ENCODE measurements around the gene TTBK2. TPM values are rescaled to one million over a fixed set of nuclear protein-coding genes. Genes with fewer than 3 reads are reported as not detected.

The TTBK2 gene
- total and polyA plus RNA-seq, 2 experiments from 2014 or later = 11.9 to 29.0 TPM

DNA sequence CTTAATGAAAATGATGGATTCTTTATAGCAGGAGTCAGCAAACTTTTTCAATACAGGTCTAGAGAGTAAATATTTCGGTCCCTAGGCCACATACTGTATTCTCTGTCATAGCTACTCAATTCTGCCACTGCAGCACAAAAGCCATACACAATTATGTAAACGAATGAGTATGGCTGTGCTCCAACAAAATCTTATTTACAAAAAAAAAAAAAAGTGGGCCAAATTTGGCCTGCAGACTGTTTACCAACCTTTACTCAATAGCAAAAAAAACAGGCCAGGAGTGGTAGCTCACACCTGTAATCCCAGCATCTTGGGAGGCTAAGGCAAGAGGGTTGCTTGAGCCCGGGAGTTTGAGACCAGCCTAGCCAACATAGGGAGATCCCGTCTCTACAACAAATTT lies 41.1 kb downstream of the TTBK2 start:
- Histone ChIP-seq H3K36me3 (no peaks in the 10 kb centered on the region), H3K27ac (no peak overlapping the region), H3K27me3 (no peaks in the 10 kb centered on the region), H3K4me1 (ENCODE audit: low read depth) (no peaks in the 10 kb centered on the region), H3K9me3 (ENCODE audit: low read depth) (no peaks in the 10 kb centered on the region), H3K4me3 (no peak overlapping the region)
- TF ChIP-seq, protein P1, sequence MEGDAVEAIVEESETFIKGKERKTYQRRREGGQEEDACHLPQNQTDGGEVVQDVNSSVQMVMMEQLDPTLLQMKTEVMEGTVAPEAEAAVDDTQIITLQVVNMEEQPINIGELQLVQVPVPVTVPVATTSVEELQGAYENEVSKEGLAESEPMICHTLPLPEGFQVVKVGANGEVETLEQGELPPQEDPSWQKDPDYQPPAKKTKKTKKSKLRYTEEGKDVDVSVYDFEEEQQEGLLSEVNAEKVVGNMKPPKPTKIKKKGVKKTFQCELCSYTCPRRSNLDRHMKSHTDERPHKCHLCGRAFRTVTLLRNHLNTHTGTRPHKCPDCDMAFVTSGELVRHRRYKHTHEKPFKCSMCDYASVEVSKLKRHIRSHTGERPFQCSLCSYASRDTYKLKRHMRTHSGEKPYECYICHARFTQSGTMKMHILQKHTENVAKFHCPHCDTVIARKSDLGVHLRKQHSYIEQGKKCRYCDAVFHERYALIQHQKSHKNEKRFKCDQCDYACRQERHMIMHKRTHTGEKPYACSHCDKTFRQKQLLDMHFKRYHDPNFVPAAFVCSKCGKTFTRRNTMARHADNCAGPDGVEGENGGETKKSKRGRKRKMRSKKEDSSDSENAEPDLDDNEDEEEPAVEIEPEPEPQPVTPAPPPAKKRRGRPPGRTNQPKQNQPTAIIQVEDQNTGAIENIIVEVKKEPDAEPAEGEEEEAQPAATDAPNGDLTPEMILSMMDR (IDR thresholded peaks at IDR 0.05; ENCODE audit: low read depth, low read length) = no peak
- DNase-seq (ENCODE audit: low read depth in 1 of 2, low spot score in 1 of 2) = no peak

DNA sequence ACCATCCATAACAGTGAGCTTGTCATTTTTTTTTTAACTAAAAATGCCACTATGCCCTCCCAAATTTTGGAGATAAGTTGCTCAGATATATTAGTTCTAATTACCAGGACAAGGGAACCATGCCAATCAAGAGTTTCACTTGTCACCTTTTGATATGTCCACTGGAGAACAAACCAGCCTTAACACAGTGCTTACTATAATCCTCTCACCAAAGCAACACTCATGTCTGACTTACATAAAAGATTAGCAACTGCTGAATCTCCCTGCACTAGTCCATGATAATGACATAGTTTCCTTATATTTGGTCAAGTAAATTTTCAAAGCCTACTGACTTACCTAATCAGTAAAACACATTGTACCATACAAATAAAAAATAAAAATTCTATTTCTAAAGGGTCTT lies 44.4 kb downstream of the TTBK2 start:
- Histone ChIP-seq H3K36me3 (peaks cover 2% of the 10 kb centered on the region), H3K27ac (no peak overlapping the region), H3K4me1 (ENCODE audit: low read depth) (no peaks in the 10 kb centered on the region), H3K27me3 (no peaks in the 10 kb centered on the region), H3K9me3 (ENCODE audit: low read depth) (no peaks in the 10 kb centered on the region), H3K4me3 (no peak overlapping the region)
- no peak for DNase-seq (ENCODE audit: low read depth in 1 of 2, low spot score in 1 of 2)
- TF ChIP-seq, protein P1 (IDR thresholded peaks at IDR 0.05; ENCODE audit: low read depth, low read length) = no peak

DNA sequence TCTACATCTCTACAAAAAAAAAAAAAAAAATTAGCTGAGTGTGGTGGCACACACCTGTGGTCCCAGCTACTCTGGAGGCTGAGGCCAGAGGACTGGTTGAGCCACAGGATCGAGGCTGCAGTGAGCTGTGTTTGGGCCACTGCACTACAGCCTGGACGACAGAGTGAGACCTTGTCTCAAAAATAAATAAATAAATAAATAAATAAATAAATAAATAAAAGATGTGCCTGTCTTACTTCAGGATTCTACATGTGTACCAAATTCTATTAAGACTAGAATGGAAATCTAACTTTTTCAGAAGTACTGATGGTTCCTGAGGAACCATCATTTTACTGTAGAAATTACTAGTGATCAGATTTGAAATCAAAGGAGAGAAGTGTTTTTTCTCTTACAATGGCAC lies 51.9 kb downstream of the TTBK2 start:
- Histone ChIP-seq H3K36me3 (peaks cover 3% of the 10 kb centered on the region), H3K27me3 (no peaks in the 10 kb centered on the region), H3K27ac (no peak overlapping the region), H3K9me3 (ENCODE audit: low read depth) (no peaks in the 10 kb centered on the region), H3K4me3 (no peak overlapping the region), H3K4me1 (ENCODE audit: low read depth) (no peaks in the 10 kb centered on the region)
- no peak for DNase-seq (ENCODE audit: low read depth in 1 of 2, low spot score in 1 of 2)
- TF ChIP-seq, protein P1 (IDR thresholded peaks at IDR 0.05; ENCODE audit: low read depth, low read length) = no peak

DNA sequence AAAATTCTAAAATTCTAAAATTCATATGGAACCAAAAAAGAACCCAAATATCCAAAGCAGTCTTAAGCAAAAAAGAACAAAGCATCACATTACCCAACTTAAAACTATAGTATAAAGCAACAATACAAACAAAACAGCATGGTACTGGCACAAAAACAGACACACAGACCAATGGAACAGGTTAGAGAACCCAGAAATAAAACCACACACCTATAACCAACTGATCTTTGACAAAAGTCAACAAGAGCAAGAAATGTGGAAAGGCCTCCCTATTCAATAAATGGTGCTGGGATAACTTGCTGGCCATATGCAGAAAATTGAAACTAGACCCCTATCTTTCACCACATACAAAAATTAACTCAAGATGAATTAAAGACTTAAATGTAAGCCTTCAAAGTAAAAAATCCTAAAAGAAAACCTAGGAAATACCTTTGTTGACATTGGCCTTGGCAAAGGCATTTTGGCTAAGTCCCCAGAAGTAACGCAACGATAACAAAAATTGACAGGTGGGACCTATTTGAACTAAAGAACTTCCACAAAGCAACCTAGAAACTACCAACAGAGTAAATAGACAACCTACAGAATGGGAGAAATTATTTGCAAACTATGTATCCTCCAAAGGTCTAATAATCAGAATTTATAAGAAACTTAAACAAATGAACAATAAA lies 56.9 kb downstream of the TTBK2 start:
- no peaks in the 10 kb centered on the region for H3K9me3 ChIP-seq (ENCODE audit: low read depth)
- no peak overlapping the region for H3K4me3 ChIP-seq
- peaks cover 11% of the 10 kb centered on the region for H3K4me1 ChIP-seq (ENCODE audit: low read depth)
- peaks cover 2% of the 10 kb centered on the region for H3K36me3 ChIP-seq
- H3K27me3 ChIP-seq = no peaks in the 10 kb centered on the region
- H3K27ac ChIP-seq = no peak overlapping the region
- TF ChIP-seq, protein P1 (IDR thresholded peaks at IDR 0.05; ENCODE audit: low read depth, low read length) = no peak
- peak in 1 of 2 donors; percentile 8 for DNase-seq (ENCODE audit: low read depth in 1 of 2, low spot score in 1 of 2)

DNA sequence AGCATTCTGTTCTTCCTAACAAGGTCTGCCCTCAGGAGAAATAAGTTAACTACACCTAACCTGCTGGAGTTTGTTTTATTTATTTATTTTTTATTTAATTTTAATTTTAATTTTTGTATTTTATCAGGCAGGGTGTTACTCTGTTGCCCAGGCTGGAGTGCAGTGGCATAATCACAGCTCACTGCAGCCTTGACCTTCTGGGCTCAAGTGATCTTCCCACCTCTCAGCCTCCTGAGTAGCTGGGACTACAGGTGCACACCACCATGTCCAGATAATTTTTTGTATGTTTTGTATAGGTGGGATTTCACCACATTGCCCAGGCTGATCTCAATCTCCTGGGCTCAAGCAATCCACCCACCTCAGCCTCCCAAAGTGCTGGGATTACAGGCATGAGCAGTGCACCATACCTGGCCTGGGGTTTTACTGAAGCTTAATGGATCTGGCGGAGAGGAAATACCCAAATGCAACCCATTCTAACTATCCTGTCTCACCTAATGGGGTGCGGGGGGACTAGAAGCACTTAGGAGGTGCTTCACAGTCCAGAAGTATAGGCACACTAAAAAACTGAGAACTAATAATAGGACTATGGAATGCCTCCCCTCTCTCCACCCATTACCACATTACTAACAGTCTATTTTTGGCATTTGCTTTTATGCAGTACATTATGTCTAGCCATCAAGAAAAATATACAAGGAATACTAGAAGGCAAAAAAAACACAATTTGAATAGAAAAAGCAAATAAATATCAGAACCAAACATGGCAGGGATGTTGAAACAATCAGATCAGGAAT lies 61.4 kb downstream of the TTBK2 start:
- DNase-seq (ENCODE audit: low read depth in 1 of 2, low spot score in 1 of 2) = peak in 1 of 2 donors; percentile 17
- H3K4me1 ChIP-seq (ENCODE audit: low read depth) = peaks cover 11% of the 10 kb centered on the region
- H3K27me3 ChIP-seq = no peaks in the 10 kb centered on the region
- peaks cover 2% of the 10 kb centered on the region for H3K36me3 ChIP-seq
- peak overlapping the region; percentile 78 for H3K27ac ChIP-seq
- TF ChIP-seq, protein P1 (IDR thresholded peaks at IDR 0.05; ENCODE audit: low read depth, low read length) = no peak
- H3K4me3 ChIP-seq = no peak overlapping the region
- no peaks in the 10 kb centered on the region for H3K9me3 ChIP-seq (ENCODE audit: low read depth)

Data from cardiac muscle cell (in vitro differentiated cells and primary cell).